ENCODE measurements around the gene VEGFC.
A peak's percentile ranks its signal among the peaks of the same experiment; 100 is the strongest.

VEGFC gene

GRCh38 chr4:176680668-176681180 lies 112.0 kb downstream of the VEGFC start:
- no peak for DNase-seq (ENCODE audit: low spot score)

GRCh38 chr4:176676901-176677300 lies 115.8 kb downstream of the VEGFC start:
- no peak for DNase-seq (ENCODE audit: low spot score)

- no peak for DNase-seq (ENCODE audit: low spot score)
Measured at GRCh38 chr4:176675810-176676209, 116.9 kb downstream of the VEGFC start.

DNA sequence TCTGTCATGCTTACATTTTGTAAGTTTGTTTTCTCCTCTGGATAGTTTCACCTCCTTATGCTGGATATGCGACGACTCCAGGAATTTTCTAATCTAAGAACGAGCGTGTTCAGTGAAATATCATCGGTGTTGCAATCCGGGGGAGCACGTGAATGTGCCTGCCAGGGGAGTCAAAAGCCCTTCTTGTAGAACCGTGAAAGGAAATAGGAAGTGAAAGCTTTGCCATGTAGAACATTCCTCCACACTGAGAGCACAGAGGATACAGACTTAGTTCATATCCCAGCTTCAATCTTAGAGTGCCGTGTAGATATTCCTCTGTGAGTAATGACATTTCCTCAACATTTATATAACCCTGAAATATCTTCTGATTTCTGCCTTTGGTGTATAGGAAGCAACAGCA lies 121.2 kb downstream of the VEGFC start:
- no peak for DNase-seq (ENCODE audit: low spot score)

- DNase-seq (ENCODE audit: low spot score) = no peak
Measured at GRCh38 chr4:176668324-176668723, 124.4 kb downstream of the VEGFC start.

DNA sequence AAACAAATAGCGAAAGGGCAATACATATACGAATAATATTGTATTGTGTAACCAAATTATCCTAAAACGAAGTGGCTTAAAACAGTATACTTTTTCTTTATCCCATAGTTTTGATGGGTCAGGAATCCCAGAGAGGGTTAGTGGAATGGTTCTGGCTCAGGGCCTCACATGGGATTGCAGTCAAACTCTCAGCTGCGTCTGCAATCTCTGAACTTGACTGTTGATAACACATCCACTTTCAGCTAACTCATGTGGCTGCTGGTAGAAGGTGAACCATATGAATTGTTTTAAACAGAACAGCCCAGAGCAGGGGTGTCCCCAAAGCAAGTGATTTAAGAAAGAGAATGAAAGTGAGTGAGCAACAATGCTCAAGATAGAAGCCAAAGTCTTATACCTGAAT lies 127.8 kb downstream of the VEGFC start:
- DNase-seq (ENCODE audit: low spot score) = no peak

DNA sequence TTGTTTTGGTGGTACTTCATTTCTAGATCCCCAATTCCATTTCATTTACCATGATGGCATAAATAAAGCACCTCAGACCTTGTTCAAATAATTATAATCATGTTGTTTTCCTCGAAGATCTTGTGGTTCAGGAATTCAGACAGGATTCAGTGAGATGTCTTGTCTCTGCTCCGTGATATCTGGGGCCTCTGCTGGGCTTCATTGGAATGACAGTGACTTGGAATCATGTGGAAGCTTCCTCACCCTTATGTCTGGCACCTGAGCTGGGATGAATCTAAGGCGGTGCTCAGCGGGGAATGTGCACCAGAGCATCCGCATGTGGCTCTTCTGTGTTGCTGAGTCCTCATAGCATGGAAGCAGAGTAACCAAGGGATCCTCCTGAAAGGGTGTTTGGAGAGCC lies 132.2 kb downstream of the VEGFC start:
- DNase-seq (ENCODE audit: low spot score) = peak; percentile 32

GRCh38 chr4:176656108-176656507 lies 136.6 kb downstream of the VEGFC start:
- DNase-seq (ENCODE audit: low spot score) = peak; percentile 43

GRCh38 chr4:176654565-176655216 lies 138.0 kb downstream of the VEGFC start:
- no peak for DNase-seq (ENCODE audit: low spot score)

DNA sequence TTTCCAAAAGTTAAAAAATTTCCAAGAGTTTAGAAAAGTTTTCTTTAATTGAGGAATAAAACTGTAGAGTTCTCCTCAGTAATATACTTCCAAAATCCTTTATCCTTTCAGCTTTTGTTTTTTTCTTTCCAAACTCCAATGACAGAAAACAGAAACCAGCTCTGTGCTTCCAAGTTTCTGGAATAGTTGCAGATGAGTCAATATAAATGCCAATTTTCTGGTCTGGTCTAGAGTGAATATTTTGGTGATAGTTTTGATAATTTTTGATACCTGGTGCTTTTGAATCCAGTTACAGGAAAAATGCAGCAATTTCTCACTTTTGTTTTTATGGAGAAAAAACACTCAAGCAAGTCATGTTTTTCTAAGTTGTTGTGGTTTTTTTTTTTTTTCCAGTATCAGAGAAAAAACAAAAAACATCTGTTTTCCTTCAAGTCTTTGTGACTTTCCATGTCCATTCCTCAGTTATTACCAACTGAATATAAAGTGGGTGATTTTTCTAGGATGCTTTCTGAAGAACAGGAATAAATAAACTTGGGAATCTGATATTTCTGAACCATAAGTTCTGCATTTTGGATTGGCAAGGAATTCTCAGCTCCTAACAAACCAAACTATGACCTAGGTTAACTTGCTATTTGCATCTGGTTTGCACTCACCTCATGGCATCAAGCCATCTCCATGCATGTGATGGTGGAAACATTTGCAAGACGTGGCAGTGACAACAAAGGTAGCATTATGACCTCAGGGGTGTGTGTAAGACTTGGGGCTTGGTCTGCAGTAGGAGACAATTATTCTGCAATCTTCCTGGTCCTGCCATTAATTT lies 139.1 kb downstream of the VEGFC start:
- no peak for DNase-seq (ENCODE audit: low spot score)

DNA sequence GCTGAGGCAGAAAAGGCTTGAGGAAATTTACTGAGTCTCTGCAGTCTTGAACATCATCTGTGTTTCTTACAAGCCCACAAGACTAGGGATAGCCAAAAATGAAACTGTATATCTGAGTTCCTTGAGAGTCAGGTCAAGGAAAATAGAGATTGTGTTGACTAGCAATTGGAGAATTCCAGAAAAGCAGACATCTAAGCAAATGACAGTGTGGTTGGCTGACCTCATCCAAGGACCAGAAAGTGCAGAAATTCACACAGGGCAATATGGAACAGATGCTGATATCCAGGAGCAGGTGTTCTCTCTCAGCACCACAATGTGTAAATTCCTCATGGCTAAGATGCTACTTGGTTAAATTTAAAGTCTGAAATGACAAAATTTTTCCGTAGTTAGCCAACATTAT lies 146.4 kb downstream of the VEGFC start:
- no peak for DNase-seq (ENCODE audit: low spot score)

GRCh38 chr4:176645246-176645960 lies 147.3 kb downstream of the VEGFC start:
- no peak for DNase-seq (ENCODE audit: low spot score)

DNA sequence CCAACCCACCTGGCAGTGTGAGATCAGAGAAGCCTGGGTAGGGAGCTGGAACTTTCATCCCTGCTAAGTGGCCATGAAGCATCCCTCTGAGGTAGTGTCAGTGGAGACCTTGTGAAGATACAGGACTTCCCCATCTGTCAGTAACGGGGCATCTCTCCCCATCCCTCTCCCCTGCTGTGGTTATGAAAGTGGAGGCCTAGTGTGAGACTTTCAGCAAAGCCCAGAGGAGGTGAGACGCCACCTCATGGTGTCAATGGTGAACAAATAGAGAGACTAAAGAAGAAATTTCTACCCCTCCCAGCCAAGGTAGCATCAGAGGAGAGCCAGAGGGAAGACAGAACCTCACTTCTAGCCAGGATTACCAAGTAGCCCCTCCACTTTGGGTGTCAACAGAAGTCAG lies 150.2 kb downstream of the VEGFC start:
- no peak for DNase-seq (ENCODE audit: low spot score)

GRCh38 chr4:176641237-176641636 lies 151.5 kb downstream of the VEGFC start:
- no peak for DNase-seq (ENCODE audit: low spot score)

DNA sequence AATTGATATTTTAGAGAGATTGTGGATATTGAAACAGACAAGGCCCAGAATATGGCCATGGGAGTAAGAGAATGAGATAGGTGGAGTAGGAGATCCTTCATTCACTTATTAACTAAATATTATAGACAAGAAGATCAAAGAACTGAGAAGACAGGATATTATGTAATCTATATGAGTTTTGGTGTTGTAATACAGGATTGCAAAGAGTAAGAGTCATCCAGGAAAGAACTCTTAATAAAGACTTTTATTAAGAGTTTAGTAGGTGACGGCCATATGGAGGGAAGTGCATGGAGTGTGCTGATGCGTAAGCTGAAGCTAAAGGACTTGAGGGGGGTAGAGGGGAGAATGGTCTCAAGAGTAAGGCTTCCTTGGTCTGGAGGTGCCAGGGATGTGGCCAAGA lies 153.7 kb downstream of the VEGFC start:
- DNase-seq (ENCODE audit: low spot score) = no peak

DNA sequence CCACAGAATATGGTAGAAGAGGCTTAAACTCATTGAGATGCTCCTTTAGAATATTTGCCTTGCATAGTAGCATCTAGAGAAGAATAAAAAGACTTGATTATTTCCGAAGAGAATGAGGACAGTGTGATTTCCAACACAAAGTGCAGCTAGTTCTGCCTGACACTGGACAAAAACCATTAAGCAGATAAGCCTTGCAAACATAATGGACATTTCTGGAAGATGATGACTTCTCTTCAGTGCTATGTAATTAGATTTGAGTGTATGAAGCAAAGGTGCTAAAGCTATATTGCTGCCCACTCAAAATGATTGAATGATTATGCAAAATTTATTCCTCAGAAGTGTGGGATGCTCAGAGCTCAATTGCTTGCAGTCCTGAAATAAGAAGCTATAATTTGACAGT lies 156.4 kb downstream of the VEGFC start:
- no peak for DNase-seq (ENCODE audit: low spot score)

DNA sequence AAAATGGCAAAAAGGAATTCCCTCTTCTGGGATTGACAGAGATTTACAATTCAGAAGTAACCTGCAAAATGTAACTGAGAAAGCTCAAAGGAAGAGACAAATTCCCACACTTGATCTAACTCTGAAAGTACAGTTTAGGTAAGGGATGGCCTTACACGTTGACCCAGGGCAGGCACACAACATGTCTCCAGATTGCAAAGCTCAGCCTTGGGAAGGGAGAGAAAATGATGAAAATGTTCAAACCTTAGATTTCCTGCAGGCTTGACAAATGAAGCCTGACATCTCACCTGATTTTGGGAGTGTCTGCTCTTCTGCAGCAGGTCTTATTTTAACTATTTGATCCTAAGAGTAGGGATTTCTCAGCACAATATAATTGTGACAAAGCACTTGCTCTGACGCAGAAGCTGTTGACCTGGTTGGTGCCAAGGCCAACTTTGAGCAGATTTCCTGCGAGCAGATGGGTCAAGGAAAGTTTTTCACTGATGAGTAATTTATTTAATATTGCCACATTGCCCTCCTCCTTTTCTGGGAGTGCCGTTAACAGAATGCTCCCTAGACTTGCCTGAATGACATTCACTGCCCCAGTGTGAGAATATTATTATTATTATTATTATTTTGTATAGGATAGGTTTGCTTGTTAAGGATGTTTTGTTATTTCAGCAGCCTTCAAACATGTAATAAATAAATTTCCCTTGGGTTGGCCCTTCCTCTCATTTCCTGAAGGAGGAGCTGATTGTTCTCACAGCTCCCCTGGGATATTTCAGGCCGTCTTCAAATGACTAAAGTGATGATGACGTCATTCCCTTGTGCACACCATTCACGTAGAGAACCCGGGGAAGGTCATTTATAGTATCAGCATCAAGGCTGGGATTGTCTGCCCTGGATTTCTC lies 157.1 kb downstream of the VEGFC start:
- DNase-seq (ENCODE audit: low spot score) = peak; percentile 80

Measured in AG20443 (cell line).